ENCODE results near the gene TLE6. TPM values are rescaled to one million over a fixed set of nuclear protein-coding genes. Genes with fewer than 3 reads are reported as not detected.

TLE6 gene
- total and polyA plus RNA-seq, 2 of the 13 experiments (the other 11 are each of a cell fraction or from before 2014, with no cell fraction given): 0.24 to 5.5 TPM

DNA sequence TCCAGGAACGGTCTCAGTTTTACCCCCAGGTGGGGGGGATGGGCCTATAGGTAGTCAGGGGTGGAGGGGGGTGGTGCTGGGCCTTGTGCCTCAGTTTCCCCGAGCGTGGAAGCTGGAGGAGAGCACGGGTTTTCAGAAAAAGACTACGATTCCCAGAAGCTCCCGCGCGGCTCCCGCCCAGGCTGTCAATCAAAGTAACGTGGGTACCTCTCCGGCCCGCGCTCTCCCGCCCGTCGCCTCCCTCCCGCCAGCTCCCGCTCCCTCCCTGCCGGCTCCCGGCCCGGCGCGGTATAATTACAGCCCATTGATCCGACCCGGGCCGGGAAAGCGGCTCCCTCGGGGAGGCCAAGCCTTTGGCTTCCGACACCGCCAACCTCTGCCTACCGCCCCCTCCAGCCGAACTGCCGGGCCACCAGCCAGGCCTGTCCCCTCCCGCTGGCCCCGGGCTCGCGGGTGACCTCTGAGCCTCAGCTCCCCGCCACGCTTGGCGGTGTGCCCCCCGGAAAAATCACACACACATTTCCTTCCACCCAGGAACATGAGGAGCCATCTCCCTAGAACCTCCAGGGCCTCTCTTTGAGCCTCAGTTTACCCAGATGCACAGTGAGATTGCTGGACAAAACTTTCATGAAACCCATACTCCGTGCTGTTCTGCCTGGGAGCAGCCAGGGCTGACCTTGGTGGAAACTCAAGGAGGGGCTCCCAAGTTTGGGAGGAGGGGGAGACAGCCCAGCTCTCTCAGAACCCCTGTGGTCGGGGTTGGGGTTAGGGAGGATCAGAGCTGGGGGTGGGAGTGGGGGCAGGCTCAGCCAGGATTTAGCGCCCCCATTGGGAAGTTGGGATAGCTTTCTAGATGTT lies 59.0 kb downstream of the TLE6 start:
- H3K4me3 ChIP-seq (replicated peaks in 1 of 3; ENCODE audit: insufficient read depth in 1 of 3, low read depth in 2 of 3, low read length in 3 of 3): peak overlapping the region; percentile 73 to 82 (median 78)
- H3K36me3 ChIP-seq (replicated peaks in 1 of 2; ENCODE audit: control insufficient read depth in 1 of 2, insufficient read depth in 2 of 2, low read length in 2 of 2): no peaks in the 10 kb centered on the region
- under 1% methylated on average over 24 of the region's 44 CpGs for WGBS (ENCODE audit: low lambda C conversion rate)
- no peaks in the 10 kb centered on the region for H3K79me2 ChIP-seq (ENCODE audit: insufficient read depth, low read length)
- in situ Hi-C loops (cut with HindIII; ENCODE audit: extremely low pct_ligation_motif_present, low pct_unique_long_range_greater_than_20kb): no loop called here
- ChIA-PET POLR2A (interaction anchor here (0.6 to 3.0 kb wide), 19 partner anchors 11 to 1197 kb away, joined by 3 to 23 read pairs (median 4); partner anchors contain the start of genes DOHH, GADD45B, MRPL54 and TLE5), CTCF (ENCODE audit: low intra/inter-chr PET ratio, low total read pairs) (interaction anchor here (0.7 kb wide), 1 partner anchor 86 kb away, joined by 3 read pairs; no protein-coding TSS in a partner anchor)
- DNase-seq (ENCODE audit: low spot score) (peak; percentile 85), FAIRE-seq (peak; percentile 55), ATAC-seq (peak; percentile 77)
- no peaks in the 10 kb centered on the region for H3K9me3 ChIP-seq (ENCODE audit: low read length)
- peaks cover 4 to 11% of the 10 kb centered on the region in 2 experiments; a peak in 2 of 5 replicates for H3K27me3 ChIP-seq (ENCODE audit: control insufficient read depth in 1 of 2, insufficient read depth in 2 of 2, low read length in 2 of 2)
- no TSS peak for BruUV-seq (replicated peaks)
- H4K20me1 ChIP-seq (ENCODE audit: insufficient read depth, low read length): no peaks in the 10 kb centered on the region
- H2AFZ ChIP-seq (ENCODE audit: low read length): peak overlapping the region; percentile 82
- peak overlapping the region; percentile 74 for H3K9ac ChIP-seq (ENCODE audit: insufficient read depth, low read depth, low read length)
- H3K4me1 ChIP-seq (ENCODE audit: insufficient read depth, low read length): peaks cover 60% of the 10 kb centered on the region
- H3K4me2 ChIP-seq (ENCODE audit: low read depth, low read length): peak overlapping the region; percentile 76
- intact Hi-C loops (cut with micrococcal nuclease; ENCODE audit: unreplicated experiment): no loop called here
- H3K27ac ChIP-seq (ENCODE audit: extremely low read length, insufficient read depth, low read length): peak overlapping the region; percentile 85
- TF ChIP-seq ZSCAN20 (CRISPR knock-in tag; IDR thresholded peaks at IDR 0.05; ENCODE audit: borderline replicate concordance): peak; percentile 49; the same call in 1 of the 2 replicates
- TF ChIP-seq, protein P1, sequence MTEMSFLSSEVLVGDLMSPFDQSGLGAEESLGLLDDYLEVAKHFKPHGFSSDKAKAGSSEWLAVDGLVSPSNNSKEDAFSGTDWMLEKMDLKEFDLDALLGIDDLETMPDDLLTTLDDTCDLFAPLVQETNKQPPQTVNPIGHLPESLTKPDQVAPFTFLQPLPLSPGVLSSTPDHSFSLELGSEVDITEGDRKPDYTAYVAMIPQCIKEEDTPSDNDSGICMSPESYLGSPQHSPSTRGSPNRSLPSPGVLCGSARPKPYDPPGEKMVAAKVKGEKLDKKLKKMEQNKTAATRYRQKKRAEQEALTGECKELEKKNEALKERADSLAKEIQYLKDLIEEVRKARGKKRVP (CRISPR knock-in tag; IDR thresholded peaks at IDR 0.05): peak in 1 of 2 experiments; percentile 39; a peak in 1 of 4 replicates
- no peak for TF ChIP-seq THYN1 (CRISPR knock-in tag; IDR thresholded peaks at IDR 0.05; ENCODE audit: borderline replicate concordance, low read depth)
- peak; percentile 91; the same call in 1 of the 2 replicates for TF ChIP-seq ZNF850 (CRISPR knock-in tag; conservative IDR thresholded peaks at IDR 0.05)
- no peak for TF ChIP-seq KMT2B (CRISPR knock-in tag; IDR thresholded peaks at IDR 0.05)
- TF ChIP-seq ZBTB1 (CRISPR knock-in tag; IDR thresholded peaks at IDR 0.05; ENCODE audit: borderline replicate concordance): no peak
- peak; percentile 79 for TF ChIP-seq ZNF460 (CRISPR knock-in tag; IDR thresholded peaks at IDR 0.05; ENCODE audit: borderline replicate concordance)
- peak; percentile 36; the same call in 1 of the 2 replicates for TF ChIP-seq ZNF264 (CRISPR knock-in tag; IDR thresholded peaks at IDR 0.05)
- TF ChIP-seq ZNF10 (CRISPR knock-in tag; IDR thresholded peaks at IDR 0.05; ENCODE audit: borderline replicate concordance, low read depth): no peak
- TF ChIP-seq ZNF615 (CRISPR knock-in tag; IDR thresholded peaks at IDR 0.05; ENCODE audit: borderline replicate concordance): peak; percentile 60; the same call in 1 of the 2 replicates
- peak; percentile 51 for TF ChIP-seq ZNF407 (CRISPR knock-in tag; IDR thresholded peaks at IDR 0.05; ENCODE audit: not compliant biosample characterization)

Measured in HepG2 (cell line).